HG02610 (cell line): Measurements from ENCODE around the gene BLOC1S1.
A peak's percentile ranks its signal among the peaks of the same experiment; 100 is the strongest.

Source experiments
- ATAC-seq: cut with Tn5 transposase; IDR thresholded peaks from one replicate; pipeline ENCODE4 v1.9.1; 2021; ENCODE audit warnings: mild to moderate bottlenecking, moderate library complexity; ENCODE audit not compliant: unreplicated experiment

The BLOC1S1 gene

DNA sequence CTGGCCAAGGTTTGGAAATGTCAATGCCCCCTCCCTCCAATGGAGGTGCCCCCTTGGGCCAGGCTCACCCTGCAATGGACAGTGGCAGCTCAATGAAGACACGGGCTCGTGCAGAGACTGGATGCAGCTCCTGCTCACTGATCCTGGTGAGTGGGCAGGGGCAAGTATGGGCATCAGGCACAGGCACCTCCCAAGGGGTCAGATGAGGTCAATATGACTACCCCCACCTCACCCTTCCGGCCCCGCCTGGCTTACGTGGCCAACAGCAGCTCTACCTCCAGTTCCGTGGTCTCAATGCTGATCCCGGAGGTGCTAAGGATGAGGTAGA is 21.7 kb upstream of the BLOC1S1 start:
- no peak for ATAC-seq

- ATAC-seq = no peak
Measured at GRCh38 chr12:55694651-55695050, 21.2 kb upstream of the BLOC1S1 start.

DNA sequence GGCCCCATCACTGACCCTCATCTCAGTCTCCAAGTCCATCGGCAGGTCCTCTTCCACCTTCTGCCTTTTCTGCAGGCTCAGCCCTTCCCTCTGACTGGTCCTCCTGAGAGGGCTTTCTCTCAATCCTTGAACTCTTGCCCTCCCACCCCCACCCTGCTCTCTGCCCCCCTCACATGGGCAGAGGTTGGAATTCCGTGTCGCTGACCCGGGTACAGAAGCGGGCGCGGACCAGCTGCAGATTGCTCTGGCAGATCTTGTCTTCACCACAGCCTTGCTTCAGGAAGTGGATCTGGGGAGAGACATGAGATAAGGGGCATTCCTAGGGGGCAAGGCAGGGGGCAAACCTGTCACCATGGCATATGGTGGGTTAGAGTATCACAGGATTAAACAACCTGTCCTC is 20.5 kb upstream of the BLOC1S1 start:
- ATAC-seq = no peak

GRCh38 chr12:55696141-55696540 is 19.7 kb upstream of the BLOC1S1 start:
- no peak for ATAC-seq

- ATAC-seq = no peak
Measured at GRCh38 chr12:55696796-55697462, 18.9 kb upstream of the BLOC1S1 start.

- no peak for ATAC-seq
Measured at GRCh38 chr12:55697686-55698085, 18.2 kb upstream of the BLOC1S1 start.

DNA sequence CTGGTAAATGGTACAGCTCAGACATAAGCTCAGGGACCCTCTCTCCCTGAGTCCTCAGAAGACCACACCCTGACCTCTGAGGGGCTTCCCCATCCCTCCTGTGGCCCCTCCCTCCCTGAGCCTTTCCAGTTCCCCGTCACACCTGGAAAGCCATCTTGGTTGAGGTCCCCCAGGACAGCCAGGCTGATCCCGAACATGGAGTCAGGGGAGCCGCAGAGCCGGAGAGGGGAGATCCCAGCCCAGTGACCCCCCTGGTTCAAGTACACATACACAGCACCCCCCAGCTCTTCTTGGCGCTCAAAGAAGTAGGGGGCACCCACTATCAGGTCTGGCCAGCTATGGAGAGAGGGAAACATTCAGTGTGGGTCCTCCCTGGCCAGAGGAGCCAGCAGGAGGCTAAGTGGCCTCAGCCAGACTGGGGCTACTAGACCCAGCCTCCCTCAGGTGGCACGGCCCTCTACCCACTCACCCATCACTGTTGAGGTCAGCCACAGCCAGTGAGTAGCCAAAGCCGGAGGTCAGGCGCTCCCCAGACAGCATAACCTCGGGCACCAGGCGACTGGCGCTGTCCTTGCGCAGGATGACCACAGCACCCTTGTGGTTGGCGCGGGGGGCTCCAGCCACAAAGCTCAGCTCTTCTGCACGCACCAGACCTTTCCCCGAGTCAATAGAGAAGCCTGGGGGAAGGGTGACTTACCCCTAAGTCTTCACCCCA is 17.4 kb upstream of the BLOC1S1 start:
- ATAC-seq = no peak

DNA sequence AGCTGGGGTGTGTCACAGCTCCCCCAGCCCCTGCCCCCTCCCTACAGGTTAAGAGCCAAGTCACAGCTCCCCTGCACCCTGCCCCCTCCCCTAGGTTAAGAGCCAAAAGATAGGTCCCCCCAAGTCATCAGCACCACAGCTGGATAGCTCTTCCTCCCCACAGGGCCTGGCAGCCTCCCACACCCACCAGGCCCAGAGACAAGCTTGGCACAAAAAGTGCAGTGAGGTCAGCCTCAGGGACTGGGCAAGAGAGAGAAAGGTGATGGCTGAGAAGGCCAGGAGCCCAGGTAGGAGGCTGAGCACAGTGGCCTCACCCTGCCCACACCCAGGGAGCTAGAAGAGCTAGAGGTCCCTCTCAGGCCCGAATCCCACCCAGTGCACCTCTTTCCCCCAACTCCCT is 16.9 kb upstream of the BLOC1S1 start:
- no peak for ATAC-seq

GRCh38 chr12:55699471-55700055 is 16.3 kb upstream of the BLOC1S1 start:
- ATAC-seq = no peak

GRCh38 chr12:55700255-55701018 is 15.4 kb upstream of the BLOC1S1 start:
- no peak for ATAC-seq

DNA sequence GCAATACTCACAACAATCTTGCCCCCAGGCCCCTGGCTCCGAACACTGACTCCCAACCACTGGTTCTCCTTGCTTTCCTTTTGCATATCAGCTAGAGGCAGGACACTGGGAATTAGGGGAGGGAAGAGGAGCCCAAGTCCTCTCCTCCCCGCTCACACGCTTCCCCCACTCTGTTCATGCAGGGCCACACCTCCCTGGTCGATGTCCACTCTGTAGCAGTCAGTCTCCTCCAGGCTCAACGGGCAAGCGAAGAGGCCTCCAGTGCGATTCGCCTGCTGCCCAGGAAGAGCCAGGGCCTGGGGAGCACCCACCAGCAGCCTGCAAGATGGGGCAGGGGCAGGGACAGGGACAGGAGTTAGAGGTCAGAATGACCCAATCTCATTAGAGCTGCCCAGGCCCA is 13.0 kb upstream of the BLOC1S1 start:
- ATAC-seq = no peak

DNA sequence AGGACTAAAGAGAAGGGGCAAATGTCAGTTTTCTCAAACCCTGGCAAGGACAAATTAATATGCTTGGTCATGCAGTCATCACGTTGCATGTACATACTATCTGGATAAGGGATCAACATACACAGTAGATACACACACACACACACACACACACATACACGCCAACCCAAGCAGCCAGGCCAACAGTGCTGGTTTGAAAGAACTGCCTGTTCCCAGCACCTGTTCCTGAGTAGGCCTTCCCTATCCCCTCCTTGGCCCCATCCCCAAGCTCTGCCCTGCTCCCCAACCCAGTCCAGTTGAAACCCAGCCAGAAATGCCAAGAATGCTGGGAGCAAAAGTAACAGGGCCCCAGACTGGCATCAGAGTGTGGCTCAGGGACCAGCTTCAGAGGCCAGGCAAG is 12.6 kb upstream of the BLOC1S1 start:
- no peak for ATAC-seq

GRCh38 chr12:55703901-55704761 is 11.7 kb upstream of the BLOC1S1 start:
- no peak for ATAC-seq

GRCh38 chr12:55704824-55705718 is 10.8 kb upstream of the BLOC1S1 start:
- ATAC-seq = no peak

- ATAC-seq = no peak
Measured at GRCh38 chr12:55705782-55706402, 10.0 kb upstream of the BLOC1S1 start.

- ATAC-seq = no peak
Measured at GRCh38 chr12:55706568-55707218, 9.2 kb upstream of the BLOC1S1 start.

- no peak for ATAC-seq
Measured at GRCh38 chr12:55707219-55707671, 8.6 kb upstream of the BLOC1S1 start.

DNA sequence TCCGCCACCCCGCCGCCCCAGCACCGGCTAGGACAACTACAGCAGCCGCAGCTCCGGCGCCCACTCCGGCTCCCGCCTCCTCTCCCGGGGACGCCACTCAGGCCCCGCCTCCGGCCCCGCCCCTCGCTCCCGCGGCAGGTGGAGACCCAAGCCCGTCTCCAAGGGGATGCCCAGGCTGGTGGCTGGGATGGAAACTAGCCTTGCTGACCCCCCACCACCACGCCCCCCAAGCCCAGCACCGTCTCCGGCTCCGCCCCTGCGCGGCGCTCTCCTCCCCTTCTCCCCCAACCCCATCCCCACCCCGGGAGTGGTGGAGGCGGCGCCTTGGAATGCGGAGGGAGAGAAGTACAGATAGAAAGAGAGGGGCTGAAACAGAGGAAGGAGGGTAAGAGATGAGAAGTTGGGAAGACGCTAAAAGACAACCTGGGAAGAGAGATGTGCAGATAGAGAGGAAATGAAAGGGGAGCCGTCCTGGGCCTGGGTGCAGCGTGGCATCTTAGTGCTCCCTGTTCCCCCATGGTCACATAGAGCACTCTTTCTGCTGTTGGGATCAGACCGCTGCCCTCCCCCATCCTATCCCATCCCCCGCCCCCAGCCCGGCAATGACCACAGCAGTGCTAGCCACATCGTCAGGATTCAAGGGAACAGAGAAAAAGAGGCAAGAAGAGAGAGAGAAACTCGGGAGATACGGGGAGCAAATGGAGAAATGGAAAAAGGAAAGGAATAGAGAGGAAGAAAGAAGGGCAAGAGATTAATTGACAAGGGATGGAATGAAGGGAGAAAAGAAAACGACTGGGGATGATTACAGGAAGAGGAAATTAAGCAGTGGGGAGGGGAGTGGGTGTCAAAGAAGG is 7.8 kb upstream of the BLOC1S1 start, which contains the start of gene ITGA7:
Gene ITGA7 (minus strand): TSS at position 64 of the 854 bp plus-strand sequence. CDS start 222 bp downstream, outside the sequence.
- ATAC-seq = peak; percentile 56
